ENCODE data around the gene TUBGCP2. TPM values are rescaled to one million over a fixed set of nuclear protein-coding genes. Genes with fewer than 3 reads are reported as not detected.

Gene TUBGCP2
- total RNA-seq, 4 donors from 2014 or later: 26.8 to 61.9 (median 44.4) TPM

DNA sequence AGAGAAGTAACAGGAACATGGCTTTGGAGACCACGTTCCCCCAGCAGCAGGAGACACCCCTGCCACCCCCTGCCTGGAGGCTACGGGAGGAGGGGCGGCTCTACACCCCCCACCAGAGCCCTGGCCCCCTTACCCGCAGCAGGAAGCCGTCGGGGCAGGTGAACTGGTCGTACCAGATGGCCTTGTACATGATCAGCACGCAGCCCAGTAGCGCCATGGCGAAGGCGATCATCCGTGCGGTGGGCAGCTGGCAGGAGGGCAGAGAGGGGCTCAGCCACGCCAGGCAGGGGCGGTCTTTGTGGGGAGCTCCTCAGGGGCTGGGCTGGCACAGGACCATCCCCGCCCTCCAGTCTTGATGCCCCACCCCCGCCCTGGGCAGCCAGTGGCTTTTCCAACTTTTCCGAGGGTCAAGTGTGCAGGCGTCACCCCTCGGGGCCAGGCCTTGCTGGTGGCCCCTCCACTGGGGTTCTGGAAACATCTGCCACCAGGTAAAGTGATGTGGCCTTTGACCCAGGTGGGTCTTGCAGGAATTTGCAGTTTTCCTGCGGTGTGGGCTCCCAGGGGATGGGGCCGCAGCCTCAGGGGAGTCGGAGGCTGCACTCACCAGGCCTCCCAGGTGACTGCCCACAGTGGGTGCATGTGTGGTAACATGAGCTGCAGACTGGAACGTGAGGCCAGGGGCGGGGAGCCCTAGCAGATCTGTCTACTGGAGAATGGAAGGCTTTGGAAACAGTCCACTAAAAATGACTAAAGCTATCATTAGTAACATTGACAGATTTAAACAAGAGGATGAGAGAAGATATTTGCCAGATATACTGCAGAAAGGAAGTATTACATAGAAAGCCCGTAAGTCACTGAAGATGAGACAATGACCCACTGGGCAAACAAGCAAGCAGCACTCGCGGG, 18.3 kb upstream of the TUBGCP2 start:
- Histone ChIP-seq H3K9me3 (no peaks in the 10 kb centered on the region), H3K4me1 (peaks cover 0 to 4% of the 10 kb centered on the region in 2 donors), H3K4me3 (no peak overlapping the region), H3K36me3 (no peaks in the 10 kb centered on the region), H3K27me3 (peaks cover 18 to 28% of the 10 kb centered on the region in 2 donors), H3K27ac (no peak overlapping the region)
- intact Hi-C loops (cut with DNase I; ENCODE audit: low total_unique reads): no loop called here
- DNase-seq: no peak
- TF ChIP-seq POLR2A (IDR thresholded peaks at IDR 0.05): no peak
- TF ChIP-seq, protein P1, sequence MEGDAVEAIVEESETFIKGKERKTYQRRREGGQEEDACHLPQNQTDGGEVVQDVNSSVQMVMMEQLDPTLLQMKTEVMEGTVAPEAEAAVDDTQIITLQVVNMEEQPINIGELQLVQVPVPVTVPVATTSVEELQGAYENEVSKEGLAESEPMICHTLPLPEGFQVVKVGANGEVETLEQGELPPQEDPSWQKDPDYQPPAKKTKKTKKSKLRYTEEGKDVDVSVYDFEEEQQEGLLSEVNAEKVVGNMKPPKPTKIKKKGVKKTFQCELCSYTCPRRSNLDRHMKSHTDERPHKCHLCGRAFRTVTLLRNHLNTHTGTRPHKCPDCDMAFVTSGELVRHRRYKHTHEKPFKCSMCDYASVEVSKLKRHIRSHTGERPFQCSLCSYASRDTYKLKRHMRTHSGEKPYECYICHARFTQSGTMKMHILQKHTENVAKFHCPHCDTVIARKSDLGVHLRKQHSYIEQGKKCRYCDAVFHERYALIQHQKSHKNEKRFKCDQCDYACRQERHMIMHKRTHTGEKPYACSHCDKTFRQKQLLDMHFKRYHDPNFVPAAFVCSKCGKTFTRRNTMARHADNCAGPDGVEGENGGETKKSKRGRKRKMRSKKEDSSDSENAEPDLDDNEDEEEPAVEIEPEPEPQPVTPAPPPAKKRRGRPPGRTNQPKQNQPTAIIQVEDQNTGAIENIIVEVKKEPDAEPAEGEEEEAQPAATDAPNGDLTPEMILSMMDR (IDR thresholded peaks at IDR 0.05): no peak

GRCh38 chr10:133326223-133326551, 17.5 kb upstream of the TUBGCP2 start:
- Histone ChIP-seq H3K27me3 (peaks cover 18 to 28% of the 10 kb centered on the region in 2 donors), H3K27ac (no peak overlapping the region), H3K9me3 (no peaks in the 10 kb centered on the region), H3K36me3 (no peaks in the 10 kb centered on the region), H3K4me3 (no peak overlapping the region), H3K4me1 (peaks cover 0 to 4% of the 10 kb centered on the region in 2 donors)
- intact Hi-C loops (cut with DNase I; ENCODE audit: low total_unique reads): no loop called here
- TF ChIP-seq, protein P1 (IDR thresholded peaks at IDR 0.05): no peak
- no peak for TF ChIP-seq POLR2A (IDR thresholded peaks at IDR 0.05)
- DNase-seq: no peak

DNA sequence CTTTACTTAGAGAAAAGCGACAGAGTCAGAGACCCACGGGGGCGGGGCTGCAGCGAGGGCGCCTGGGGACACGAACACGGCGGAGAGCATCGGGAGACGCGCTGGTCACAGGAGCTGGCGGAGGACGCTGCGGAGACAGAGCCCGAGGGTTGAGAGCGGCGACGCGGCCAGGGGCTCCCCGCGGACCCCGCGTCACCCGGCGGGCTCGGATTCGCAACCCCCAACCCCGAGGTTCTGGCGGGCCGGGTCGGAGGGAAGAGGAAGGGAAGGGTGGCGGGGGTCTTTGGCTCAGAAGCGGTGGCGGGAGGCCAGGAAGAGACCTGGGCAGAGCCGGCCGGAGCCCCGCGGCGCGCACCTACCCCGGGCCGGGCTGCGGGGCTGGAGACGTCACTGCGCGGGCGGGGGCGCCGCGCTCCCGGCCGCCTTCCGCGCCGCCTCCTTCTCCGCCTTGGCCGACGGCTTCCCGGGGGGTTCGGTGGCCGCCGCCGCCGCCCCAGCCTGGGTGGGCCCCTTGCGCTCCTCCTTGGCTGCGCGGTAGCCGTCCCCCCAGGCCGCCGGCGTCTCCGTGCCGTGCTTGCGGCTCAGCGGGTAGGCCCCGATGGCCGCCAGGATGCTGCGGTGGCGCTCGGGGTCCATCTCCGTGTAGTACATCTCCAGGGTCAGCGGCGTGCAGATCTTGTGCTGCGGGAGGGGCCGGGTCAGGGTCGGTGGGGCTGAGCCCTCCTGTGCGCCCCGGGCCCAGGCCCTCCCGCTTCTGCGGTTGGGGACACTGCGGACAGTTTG, 17.0 kb upstream of the TUBGCP2 start:
- TF ChIP-seq POLR2A (IDR thresholded peaks at IDR 0.05): no peak
- TF ChIP-seq, protein P1 (IDR thresholded peaks at IDR 0.05): no peak
- H3K27ac ChIP-seq: no peak overlapping the region
- no peak for DNase-seq
- no peaks in the 10 kb centered on the region for H3K9me3 ChIP-seq
- peaks cover 18 to 28% of the 10 kb centered on the region in 2 donors for H3K27me3 ChIP-seq
- H3K4me3 ChIP-seq: peak overlapping the region in 1 of 2 donors; percentile 14
- H3K4me1 ChIP-seq: peaks cover 0 to 4% of the 10 kb centered on the region in 2 donors
- intact Hi-C loops (cut with DNase I; ENCODE audit: low total_unique reads): no loop called here
- H3K36me3 ChIP-seq: no peaks in the 10 kb centered on the region

GRCh38 chr10:133324857-133325260, 16.2 kb upstream of the TUBGCP2 start:
- Histone ChIP-seq H3K27me3 (peaks cover 18 to 28% of the 10 kb centered on the region in 2 donors), H3K36me3 (no peaks in the 10 kb centered on the region), H3K9me3 (no peaks in the 10 kb centered on the region), H3K4me3 (no peak overlapping the region), H3K4me1 (peaks cover 0 to 1% of the 10 kb centered on the region in 2 donors), H3K27ac (no peak overlapping the region)
- intact Hi-C loops (cut with DNase I; ENCODE audit: low total_unique reads): no loop called here
- DNase-seq: no peak
- TF ChIP-seq, protein P1 (IDR thresholded peaks at IDR 0.05): no peak
- TF ChIP-seq POLR2A (IDR thresholded peaks at IDR 0.05): no peak
